Measurements from ENCODE around the gene OR8K3.

Gene OR8K3

DNA sequence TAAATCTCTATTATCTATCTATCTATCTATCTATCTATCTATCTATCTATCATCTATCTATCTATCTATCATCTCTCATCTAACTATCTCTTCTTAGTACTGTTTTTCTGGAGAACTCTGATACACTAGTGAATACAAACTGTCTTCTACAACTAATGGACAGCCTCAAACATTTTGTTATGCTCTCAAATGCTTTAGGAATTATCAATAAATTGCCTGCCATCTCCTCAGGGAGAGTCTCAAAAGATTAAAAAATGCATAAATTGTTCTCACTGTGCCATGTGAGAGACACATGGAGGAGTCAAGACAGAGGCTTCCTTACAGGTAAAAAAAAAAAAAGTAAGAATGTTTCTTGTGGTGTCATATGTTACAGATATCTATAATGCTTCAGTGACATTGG lies at the start of gene OR8K3:
TSS of gene OR8K3 (plus strand) at position 301 of the 400 bp plus-strand sequence. CDS start 3,163 bp downstream, outside the sequence.
- no peak for DNase-seq

DNA sequence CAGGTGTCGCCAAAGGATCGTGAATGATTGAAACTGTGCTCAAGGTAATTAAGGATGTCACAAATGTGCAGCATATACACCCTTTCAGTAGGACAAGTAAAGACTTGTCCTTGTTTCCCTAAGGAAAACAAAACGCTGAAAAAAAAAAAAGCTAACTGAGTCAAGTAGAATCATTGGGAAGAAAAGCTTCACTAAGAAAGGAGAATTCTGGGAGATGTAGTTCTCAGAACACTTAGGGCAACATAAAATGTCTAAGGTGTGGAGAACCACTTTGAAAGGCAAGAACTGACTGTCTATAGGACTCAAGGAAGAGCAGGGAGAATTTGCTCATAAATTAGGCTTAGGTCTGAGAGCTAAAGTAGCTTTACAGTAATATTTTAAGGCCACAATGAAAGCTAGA lies 43.9 kb upstream of the OR8K3 start:
- no peak for DNase-seq

- no peak for DNase-seq
Observed at GRCh38 chr11:56273854-56274253, 41.1 kb upstream of the OR8K3 start, which contains the start of gene OR5T1. TSS of gene OR5T1 (plus strand) at chr11:56274154. CDS start at chr11:56275639, 1,485 bp downstream.

DNA sequence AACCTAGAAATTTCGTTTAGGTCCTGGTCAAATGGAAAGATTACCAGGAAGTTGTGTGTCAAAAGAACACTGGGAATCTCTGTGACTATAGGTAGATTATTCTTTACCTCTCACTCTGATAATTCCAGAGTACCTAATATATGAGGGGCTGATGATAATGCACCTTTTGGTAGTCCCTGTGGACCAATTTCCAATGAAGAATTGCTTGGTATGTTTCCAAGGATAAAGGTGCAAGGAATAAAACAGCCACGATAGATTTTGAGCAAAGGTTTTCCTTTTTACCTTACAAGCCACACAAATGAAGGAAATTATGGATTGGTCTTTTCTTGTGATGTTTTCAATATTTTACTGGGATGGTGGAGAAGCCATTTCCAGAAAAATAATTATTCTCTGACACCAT lies 22.8 kb upstream of the OR8K3 start, which contains the start of gene OR8H1:
TSS of gene OR8H1 (minus strand) at position 101 of the 400 bp plus-strand sequence. CDS start 1,192 bp downstream, outside the sequence.
- DNase-seq = no peak

DNA sequence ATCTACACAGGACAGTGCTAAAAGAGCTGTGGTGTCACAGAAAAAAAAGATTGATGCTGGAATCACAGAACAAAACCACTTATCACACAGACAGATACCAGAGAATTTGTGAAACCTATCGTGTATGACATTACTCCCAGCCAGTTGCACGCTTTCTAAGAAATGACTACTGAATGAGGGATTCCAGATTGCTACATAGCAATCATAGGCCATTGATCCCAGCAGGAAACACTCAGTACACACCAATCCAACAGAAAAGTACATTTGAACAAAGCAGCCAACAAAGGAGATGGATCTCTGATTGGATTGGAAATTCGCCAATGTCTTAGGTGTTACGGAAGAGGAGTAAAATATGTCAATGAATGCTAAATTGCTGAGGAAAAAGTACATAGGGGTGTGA lies 18.0 kb upstream of the OR8K3 start:
- no peak for DNase-seq

- no peak for DNase-seq
Observed at GRCh38 chr11:56307836-56308235, 7.1 kb upstream of the OR8K3 start.

DNA sequence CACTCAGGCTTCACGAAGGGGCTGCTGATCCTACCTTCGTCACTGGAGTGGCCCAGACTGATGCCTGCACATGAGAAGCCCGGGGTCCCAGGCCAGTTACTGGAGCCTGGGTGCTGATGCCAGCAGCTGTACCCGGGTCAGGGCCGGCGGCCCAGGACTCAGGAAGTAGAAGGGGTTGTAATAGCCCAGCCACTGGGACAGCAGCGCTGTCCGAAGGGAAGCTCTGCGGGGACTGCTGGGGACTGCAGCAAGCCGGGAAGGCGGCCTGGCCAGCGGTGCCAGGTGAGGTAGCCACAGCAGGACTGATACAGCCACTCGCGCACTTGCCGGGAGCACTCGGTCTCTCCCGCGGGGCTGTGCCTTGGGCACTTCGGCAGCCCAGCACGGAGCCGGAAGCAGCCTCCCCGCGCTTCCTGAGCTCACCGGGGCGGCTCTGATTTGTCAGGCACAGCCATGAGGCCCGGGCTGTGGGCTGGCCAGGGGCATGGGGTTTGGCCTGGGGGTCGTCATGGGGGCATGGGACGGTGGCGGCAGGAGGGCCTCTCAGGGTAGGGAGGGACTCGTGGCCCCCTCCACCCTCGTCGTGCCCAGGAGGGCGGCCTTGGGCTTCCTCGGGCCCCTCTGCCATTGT lies 17.0 kb downstream of the OR8K3 start:
- DNase-seq = no peak

- no peak for DNase-seq
Observed at GRCh38 chr11:56333156-56333555, 18.2 kb downstream of the OR8K3 start.

GRCh38 chr11:56340289-56340688 lies 25.3 kb downstream of the OR8K3 start:
- no peak for DNase-seq

GRCh38 chr11:56345739-56346138 lies 30.8 kb downstream of the OR8K3 start, which contains the start of gene OR8K1:
TSS of gene OR8K1 (plus strand) at chr11:56346039. CDS start at chr11:56346039, 0 bp downstream.
- no peak for DNase-seq

GRCh38 chr11:56353991-56354390 lies 39.0 kb downstream of the OR8K3 start, which contains the start of gene OR8J1:
TSS of gene OR8J1 (plus strand) at chr11:56354291. CDS start at chr11:56360247, 5,956 bp downstream.
- DNase-seq = no peak

Measured in fibroblast of skin of right biceps (primary cell).